C4-2B (cell line): Measurements from ENCODE around the gene MMP15.

Experiments used
- H3K27ac ChIP-seq: fragments of 450-650 bp; 2 replicates; pipeline ENCODE4 v1.5.1; 2017
- ZFX ChIP-seq: fragments of 450-650 bp; IDR thresholded peaks from 2 replicates; pipeline ENCODE4 v1.6.1; 2017
- TF ChIP-seq, protein P1 (sequence below): fragments of 450-650 bp; conservative IDR thresholded peaks from 2 replicates; pipeline ENCODE4 v1.5.1; 2017; ENCODE audit warnings: mild to moderate bottlenecking

Gene MMP15

DNA sequence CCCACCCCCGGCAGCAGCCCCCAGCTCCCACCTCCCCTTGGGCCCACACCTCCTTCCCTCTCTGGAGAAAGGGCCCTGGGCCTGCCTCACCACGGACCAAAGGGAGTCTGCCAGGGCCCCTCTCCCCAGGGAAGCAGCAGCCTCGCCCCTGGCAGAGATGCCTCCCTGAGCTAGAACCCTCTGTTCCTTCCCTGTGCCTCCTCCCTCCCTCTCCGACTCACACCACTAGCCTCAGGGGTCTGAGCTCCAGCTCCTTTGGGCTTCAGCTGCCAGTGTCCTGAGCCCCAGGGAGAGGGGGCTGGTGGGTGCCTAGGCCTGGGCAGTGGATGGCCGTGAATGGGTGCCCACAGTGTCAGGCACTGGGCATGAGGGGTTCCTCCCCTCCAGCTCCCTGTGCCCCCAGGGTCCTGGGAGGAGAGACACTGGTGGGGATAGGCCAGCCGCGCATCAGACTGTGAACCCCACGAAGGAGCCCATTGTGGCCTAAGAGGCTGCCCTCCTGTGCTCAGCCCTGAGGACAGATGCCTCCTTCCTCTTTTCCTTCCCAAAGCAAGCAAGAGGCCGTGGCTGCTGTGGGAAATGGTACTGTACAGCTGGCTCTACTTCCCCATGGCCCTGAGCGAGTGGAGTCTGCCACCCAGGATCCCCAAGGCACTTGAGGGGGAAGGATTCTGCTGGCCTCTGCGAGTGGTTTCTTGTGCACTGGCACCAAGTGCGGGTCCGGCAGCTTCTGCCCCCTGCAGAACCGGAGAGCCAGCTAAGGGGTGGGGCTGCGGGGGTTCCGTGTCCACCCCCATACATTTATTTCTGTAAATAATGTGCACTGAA, 20.7 kb downstream of the MMP15 start:
- no peak for TF ChIP-seq ZFX
- TF ChIP-seq, protein P1, sequence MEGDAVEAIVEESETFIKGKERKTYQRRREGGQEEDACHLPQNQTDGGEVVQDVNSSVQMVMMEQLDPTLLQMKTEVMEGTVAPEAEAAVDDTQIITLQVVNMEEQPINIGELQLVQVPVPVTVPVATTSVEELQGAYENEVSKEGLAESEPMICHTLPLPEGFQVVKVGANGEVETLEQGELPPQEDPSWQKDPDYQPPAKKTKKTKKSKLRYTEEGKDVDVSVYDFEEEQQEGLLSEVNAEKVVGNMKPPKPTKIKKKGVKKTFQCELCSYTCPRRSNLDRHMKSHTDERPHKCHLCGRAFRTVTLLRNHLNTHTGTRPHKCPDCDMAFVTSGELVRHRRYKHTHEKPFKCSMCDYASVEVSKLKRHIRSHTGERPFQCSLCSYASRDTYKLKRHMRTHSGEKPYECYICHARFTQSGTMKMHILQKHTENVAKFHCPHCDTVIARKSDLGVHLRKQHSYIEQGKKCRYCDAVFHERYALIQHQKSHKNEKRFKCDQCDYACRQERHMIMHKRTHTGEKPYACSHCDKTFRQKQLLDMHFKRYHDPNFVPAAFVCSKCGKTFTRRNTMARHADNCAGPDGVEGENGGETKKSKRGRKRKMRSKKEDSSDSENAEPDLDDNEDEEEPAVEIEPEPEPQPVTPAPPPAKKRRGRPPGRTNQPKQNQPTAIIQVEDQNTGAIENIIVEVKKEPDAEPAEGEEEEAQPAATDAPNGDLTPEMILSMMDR, result no peak
- no peak overlapping the region for H3K27ac ChIP-seq

DNA sequence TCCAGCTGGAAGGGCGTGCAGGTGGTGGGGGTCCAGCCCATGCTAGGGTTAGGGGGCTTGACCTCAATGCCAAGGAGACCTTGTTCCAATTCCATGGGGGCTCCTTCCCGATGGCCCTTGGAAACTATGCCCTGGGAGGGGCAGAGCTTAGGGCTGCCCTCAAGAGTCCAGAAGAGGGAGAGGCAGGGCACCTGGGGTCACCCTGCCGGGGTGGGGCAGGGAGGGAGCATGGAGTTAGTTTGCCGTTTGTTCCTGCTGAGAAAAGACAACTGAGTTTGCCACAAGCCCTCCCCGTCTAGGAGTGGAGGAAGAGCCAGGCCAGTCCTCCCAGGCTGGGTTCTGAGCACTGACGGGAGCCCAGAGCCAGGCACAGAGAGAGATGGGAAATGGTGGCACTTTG, 21.4 kb downstream of the MMP15 start:
- no peak overlapping the region for H3K27ac ChIP-seq
- TF ChIP-seq, protein P1, result no peak
- no peak for TF ChIP-seq ZFX

DNA sequence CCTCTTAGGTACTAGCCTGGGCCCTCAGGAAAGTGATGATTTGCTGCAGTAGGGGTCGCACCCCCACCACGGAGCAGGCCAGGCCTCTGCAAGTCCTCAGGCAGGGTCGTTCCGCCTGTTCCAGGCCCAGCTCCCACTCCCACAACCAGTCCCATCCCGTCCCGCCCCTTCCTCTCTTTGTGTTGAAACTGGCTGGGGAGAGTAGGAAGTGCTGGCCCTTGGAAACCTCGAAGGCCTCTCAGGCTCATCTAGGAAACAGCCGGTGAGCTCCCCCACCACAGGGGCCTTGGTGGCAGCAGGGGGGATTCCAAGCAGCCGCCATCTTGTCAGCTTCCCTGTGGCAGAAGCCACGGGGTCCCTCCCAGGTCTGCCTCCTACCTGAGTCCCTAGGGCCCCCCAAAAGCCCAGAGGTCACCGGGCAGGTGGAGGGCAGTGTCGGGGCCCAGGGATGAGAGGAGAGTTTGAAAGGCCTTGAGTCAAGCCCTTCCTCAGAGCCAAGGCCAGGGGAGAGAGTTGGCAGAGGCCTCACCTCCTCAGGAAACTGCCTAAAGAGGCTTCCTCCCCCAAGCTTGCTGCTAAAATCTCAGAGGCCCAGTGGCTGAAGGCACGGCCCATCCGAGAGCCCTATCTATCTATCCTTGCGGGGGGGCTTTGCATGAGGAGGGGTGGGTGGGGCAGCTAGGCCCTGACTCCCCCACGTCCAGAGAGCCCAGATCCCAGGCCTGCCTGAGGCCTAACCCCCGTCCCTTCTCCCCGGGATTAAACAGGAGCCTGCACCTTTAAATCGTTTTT, 22.2 kb downstream of the MMP15 start:
- no peak overlapping the region for H3K27ac ChIP-seq
- TF ChIP-seq, protein P1, result no peak
- no peak for TF ChIP-seq ZFX

DNA sequence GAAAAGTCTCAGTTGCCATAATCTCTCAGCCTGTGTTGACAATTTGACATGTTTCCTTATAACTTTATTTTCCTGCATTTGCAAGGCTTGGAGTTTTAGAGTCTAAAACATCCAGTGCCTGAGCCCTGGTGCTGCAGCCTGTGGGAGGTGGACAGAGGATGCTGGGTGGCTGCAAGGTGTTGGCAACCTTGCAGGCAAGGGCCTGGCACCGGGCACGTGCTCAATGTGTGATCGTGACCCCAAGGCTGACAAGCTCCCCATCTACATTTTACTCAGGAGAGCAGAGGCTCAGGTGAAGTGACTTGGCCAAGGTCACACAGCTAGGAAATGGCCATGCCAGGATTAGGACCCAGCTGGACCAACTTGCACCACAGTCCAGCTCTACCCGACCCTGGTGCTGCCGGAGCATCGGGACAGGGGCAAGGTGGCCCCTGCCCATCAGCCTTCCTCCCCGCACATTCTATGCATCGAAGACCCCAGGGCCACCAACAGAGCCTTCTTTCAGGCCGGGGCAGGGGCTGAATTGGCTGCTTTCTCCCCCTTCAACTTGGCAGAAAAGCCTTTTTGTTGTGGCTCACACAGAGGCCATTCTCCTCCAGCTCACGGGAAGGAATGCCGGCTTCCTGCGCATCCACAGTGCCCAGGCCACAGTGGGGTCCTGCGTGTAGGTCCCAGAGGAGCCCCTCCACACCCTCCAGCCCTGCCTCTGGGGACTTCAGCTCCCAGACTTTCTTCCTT, 23.1 kb downstream of the MMP15 start:
- TF ChIP-seq ZFX, result no peak
- TF ChIP-seq, protein P1, result no peak

DNA sequence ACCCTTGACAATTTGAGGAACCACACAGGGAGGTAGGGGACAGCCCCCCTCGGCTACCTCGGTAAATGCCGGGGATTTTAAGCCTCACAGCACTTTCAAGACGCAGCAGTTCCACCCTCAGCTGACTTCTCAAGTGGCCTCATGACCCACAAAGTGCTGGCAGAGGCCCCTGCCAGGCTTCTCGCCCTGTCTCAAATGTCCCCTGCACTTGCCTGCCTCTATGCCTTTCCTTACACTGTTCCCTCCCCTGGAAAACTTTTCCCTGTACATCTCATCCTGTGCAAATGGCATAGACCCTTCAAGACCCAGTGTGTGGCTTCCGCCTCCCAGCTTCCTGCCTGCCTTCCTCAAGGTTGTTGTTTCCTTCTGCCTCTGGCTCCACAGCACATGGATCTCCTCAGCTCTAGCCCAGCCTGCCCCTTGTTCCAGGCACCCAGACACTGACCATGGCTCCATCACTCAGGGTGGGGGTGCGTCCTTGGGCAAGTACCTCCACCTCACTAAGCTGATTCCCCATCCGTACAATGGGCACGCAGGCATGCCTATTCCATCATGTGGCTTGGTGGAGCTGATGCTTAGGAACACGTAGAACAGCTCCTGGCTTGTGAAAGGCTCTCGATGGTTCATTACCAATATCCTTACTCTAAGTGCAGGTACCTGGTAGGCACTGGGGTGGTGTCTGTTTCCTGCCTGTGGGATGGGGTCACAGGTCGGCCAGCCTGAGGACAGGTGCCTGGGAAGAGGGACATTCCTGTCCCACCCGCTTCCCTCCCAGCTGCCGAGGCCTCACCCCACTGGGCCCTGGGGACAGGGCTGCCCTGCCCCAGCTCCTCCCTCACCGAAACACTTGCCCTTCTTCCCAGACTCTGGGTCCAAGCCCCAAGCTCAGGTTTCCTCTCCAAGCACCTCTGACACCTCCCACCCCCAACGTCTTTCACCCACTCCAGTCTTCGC, 24.0 kb downstream of the MMP15 start:
- TF ChIP-seq ZFX, result no peak
- TF ChIP-seq, protein P1, result no peak

More for the DNA sequence above, 23.1 kb downstream of the MMP15 start:
- no peak overlapping the region for H3K27ac ChIP-seq

DNA sequence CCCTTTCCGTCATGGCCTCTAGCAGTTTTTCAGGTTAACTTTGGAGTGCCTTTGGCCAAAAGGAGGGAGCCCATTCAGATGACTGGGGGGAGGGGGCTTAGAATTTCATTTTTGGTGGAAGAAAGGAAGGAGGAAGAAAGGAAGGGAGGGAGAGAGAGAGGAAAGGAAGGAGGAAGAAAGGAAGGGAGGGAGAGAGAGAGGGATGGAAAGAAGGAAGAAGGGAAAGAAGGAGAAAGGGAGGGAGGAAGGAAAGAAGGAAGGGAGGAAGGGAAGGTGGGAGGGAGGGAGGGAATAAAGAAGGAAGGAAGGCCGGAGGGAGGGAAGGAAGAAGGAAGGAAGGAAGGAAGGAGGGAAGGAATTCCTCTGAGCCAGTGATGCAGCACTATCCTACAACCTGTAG, 25.7 kb downstream of the MMP15 start:
- TF ChIP-seq, protein P1, result no peak
- TF ChIP-seq ZFX, result no peak
- H3K27ac ChIP-seq, result no peak overlapping the region

More for the DNA sequence above, 24.0 kb downstream of the MMP15 start:
- no peak overlapping the region for H3K27ac ChIP-seq
